Measurements from ENCODE around the gene ZNF423. TPM values are rescaled to one million over a fixed set of nuclear protein-coding genes. Genes with fewer than 3 reads are reported as not detected.

ZNF423 gene
- total RNA-seq, 1 experiment from 2014 or later, result 11.1 TPM

- ChIA-PET CTCF (no interaction called here), POLR2A (ENCODE audit: low non-redundant PET) (no interaction called here)
- Histone ChIP-seq H3K27me3 (replicated peaks; ENCODE audit: insufficient read depth, low read depth, low read length, poor library complexity) (no peaks in the 10 kb centered on the region), H3K4me3 (ENCODE audit: low read depth, low read length, poor library complexity, severe bottlenecking) (no peak overlapping the region), H3K9me3 (ENCODE audit: low read depth, low read length, poor library complexity, severe bottlenecking) (no peaks in the 10 kb centered on the region), H3K27ac (ENCODE audit: low read depth, low read length, poor library complexity, severe bottlenecking) (no peak overlapping the region), H3K36me3 (ENCODE audit: insufficient read depth, low read length, poor library complexity, severe bottlenecking) (no peaks in the 10 kb centered on the region), H3K4me1 (ENCODE audit: insufficient read depth, low read length, poor library complexity, severe bottlenecking) (no peaks in the 10 kb centered on the region)
- TF ChIP-seq CTCF (conservative IDR thresholded peaks at IDR 0.05; ENCODE audit: low read depth, low read length), result no peak
- TF ChIP-seq EZH2 (IDR thresholded peaks at IDR 0.05; ENCODE audit: borderline replicate concordance, low read depth, low read length, poor library complexity, severe bottlenecking), result no peak
- DNase-seq (ENCODE audit: low spot score), result no peak
- intact Hi-C loops (cut with micrococcal nuclease; ENCODE audit: unreplicated experiment), result no loop called here
- BruUV-seq (replicated peaks), result no TSS peak
Measured at GRCh38 chr16:49743658-49744057, 112.3 kb downstream of the ZNF423 start.

GRCh38 chr16:49743203-49743464, 112.8 kb downstream of the ZNF423 start:
- ChIA-PET CTCF (no interaction called here), POLR2A (ENCODE audit: low non-redundant PET) (no interaction called here)
- TF ChIP-seq CTCF (conservative IDR thresholded peaks at IDR 0.05; ENCODE audit: low read depth, low read length) (no peak), EZH2 (IDR thresholded peaks at IDR 0.05; ENCODE audit: borderline replicate concordance, low read depth, low read length, poor library complexity, severe bottlenecking) (no peak)
- Histone ChIP-seq H3K27me3 (replicated peaks; ENCODE audit: insufficient read depth, low read depth, low read length, poor library complexity) (no peaks in the 10 kb centered on the region), H3K27ac (ENCODE audit: low read depth, low read length, poor library complexity, severe bottlenecking) (no peak overlapping the region), H3K9me3 (ENCODE audit: low read depth, low read length, poor library complexity, severe bottlenecking) (no peaks in the 10 kb centered on the region), H3K4me1 (ENCODE audit: insufficient read depth, low read length, poor library complexity, severe bottlenecking) (no peaks in the 10 kb centered on the region), H3K4me3 (ENCODE audit: low read depth, low read length, poor library complexity, severe bottlenecking) (no peak overlapping the region), H3K36me3 (ENCODE audit: insufficient read depth, low read length, poor library complexity, severe bottlenecking) (no peaks in the 10 kb centered on the region)
- BruUV-seq (replicated peaks), result no TSS peak
- no peak for DNase-seq (ENCODE audit: low spot score)
- intact Hi-C loops (cut with micrococcal nuclease; ENCODE audit: unreplicated experiment), result no loop called here

- no peak overlapping the region for H3K27ac ChIP-seq (ENCODE audit: low read depth, low read length, poor library complexity, severe bottlenecking)
- no peaks in the 10 kb centered on the region for H3K27me3 ChIP-seq (replicated peaks; ENCODE audit: insufficient read depth, low read depth, low read length, poor library complexity)
- DNase-seq (ENCODE audit: low spot score), result no peak
- H3K4me1 ChIP-seq (ENCODE audit: insufficient read depth, low read length, poor library complexity, severe bottlenecking), result no peaks in the 10 kb centered on the region
- POLR2A ChIA-PET (ENCODE audit: low non-redundant PET), result no interaction called here
- BruUV-seq (replicated peaks), result no TSS peak
- intact Hi-C loops (cut with micrococcal nuclease; ENCODE audit: unreplicated experiment), result no loop called here
- CTCF ChIA-PET, result no interaction called here
- H3K4me3 ChIP-seq (ENCODE audit: low read depth, low read length, poor library complexity, severe bottlenecking), result no peak overlapping the region
- H3K9me3 ChIP-seq (ENCODE audit: low read depth, low read length, poor library complexity, severe bottlenecking), result no peaks in the 10 kb centered on the region
- TF ChIP-seq CTCF (conservative IDR thresholded peaks at IDR 0.05; ENCODE audit: low read depth, low read length), result no peak
- no peaks in the 10 kb centered on the region for H3K36me3 ChIP-seq (ENCODE audit: insufficient read depth, low read length, poor library complexity, severe bottlenecking)
Measured at GRCh38 chr16:49742428-49743202, 113.3 kb downstream of the ZNF423 start.
